22Rv1 (cell line): Measurements from ENCODE around the gene MNAT1.

Source experiments
- ZFX ChIP-seq: fragments of 450-650 bp; IDR thresholded peaks from 2 replicates; pipeline ENCODE4 v1.6.1; 2017; ENCODE audit warnings: antibody characterized with exemption, borderline replicate concordance
- TF ChIP-seq, protein P1 (sequence below): fragments of 450-650 bp; IDR thresholded peaks from 2 replicates; pipeline ENCODE4 v1.5.1; 2017; ENCODE audit warnings: mild to moderate bottlenecking

GRCh38 chr14:60722107-60722356 lies 12.5 kb upstream of the MNAT1 start:
- TF ChIP-seq, protein P1, sequence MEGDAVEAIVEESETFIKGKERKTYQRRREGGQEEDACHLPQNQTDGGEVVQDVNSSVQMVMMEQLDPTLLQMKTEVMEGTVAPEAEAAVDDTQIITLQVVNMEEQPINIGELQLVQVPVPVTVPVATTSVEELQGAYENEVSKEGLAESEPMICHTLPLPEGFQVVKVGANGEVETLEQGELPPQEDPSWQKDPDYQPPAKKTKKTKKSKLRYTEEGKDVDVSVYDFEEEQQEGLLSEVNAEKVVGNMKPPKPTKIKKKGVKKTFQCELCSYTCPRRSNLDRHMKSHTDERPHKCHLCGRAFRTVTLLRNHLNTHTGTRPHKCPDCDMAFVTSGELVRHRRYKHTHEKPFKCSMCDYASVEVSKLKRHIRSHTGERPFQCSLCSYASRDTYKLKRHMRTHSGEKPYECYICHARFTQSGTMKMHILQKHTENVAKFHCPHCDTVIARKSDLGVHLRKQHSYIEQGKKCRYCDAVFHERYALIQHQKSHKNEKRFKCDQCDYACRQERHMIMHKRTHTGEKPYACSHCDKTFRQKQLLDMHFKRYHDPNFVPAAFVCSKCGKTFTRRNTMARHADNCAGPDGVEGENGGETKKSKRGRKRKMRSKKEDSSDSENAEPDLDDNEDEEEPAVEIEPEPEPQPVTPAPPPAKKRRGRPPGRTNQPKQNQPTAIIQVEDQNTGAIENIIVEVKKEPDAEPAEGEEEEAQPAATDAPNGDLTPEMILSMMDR, result no peak
- TF ChIP-seq ZFX, result no peak
